Cardiac septum (tissue), 1 donor: Measurements from ENCODE around the gene RNF128. TPM values are rescaled to one million over a fixed set of nuclear protein-coding genes. Genes with fewer than 3 reads are reported as not detected.

ENCODE experiments used
- DNase-seq: peaks from one replicate; pipeline ENCODE4 v3.0.0-alpha.2; 2020; ENCODE audit warnings: low spot score
- intact Hi-C: fragments of 100-400 bp; cut with DNase I; formaldehyde crosslinking; loops from one replicate; pipeline ENCODE4 v1.14.0; 2022
- long read RNA-seq: library from polyadenylated mRNA; unstranded; transcript quantifications from one replicate; pipeline ENCODE4 v2.0.0, GENCODE V29; 2021
- total RNA-seq: library from RNA; stranded (reverse); fragmentation: NEBNext Ultra II Directional; extraction: Animal tissue kit (Norgen Biotek cat#: 25700); gene quantifications from one replicate; pipeline ENCODE4 v1.2.1, GENCODE V29; 2021
- donor health status: DM: no; HTN: no; CAD: no.

RNF128 gene
- 0.32 TPM for total RNA-seq
- long read RNA-seq, partial matches to known transcripts: 1 of 1 reads
- long read RNA-seq, other reads (novel, unspliced or antisense): 0 of 1 reads

GRCh38 chrX:106726485-106727437, at the start of gene RNF128:
Gene RNF128, plus strand, starts transcription at chrX:106726701. Its CDS starts 213 bp downstream, at chrX:106726914.
- intact Hi-C loops: no loop called here
- DNase-seq: no peak

- no peak for DNase-seq
- intact Hi-C loops: no loop called here
Measured at GRCh38 chrX:106680716-106681115, 45.8 kb upstream of the RNF128 start.

GRCh38 chrX:106684207-106684606, 42.3 kb upstream of the RNF128 start:
- intact Hi-C loops: no loop called here
- no peak for DNase-seq

- no peak for DNase-seq
- intact Hi-C loops: no loop called here
Measured at GRCh38 chrX:106692425-106693065, 34.0 kb upstream of the RNF128 start.

GRCh38 chrX:106696502-106696901, 30.0 kb upstream of the RNF128 start:
- intact Hi-C loops: no loop called here
- DNase-seq: no peak

GRCh38 chrX:106698693-106699092, 27.8 kb upstream of the RNF128 start:
- intact Hi-C loops: no loop called here
- DNase-seq: no peak

- intact Hi-C loops: no loop called here
- no peak for DNase-seq
Measured at GRCh38 chrX:106702636-106703035, 23.9 kb upstream of the RNF128 start.

- DNase-seq: no peak
Measured at GRCh38 chrX:106706466-106706865, 20.0 kb upstream of the RNF128 start.

GRCh38 chrX:106707771-106708454, 18.6 kb upstream of the RNF128 start:
- intact Hi-C loops: no loop called here
- no peak for DNase-seq

More at GRCh38 chrX:106706466-106706865, 20.0 kb upstream of the RNF128 start:
- intact Hi-C loops: no loop called here

GRCh38 chrX:106710771-106711170, 15.7 kb upstream of the RNF128 start:
- no peak for DNase-seq
- intact Hi-C loops: no loop called here

- DNase-seq: no peak
- intact Hi-C loops: no loop called here
Measured at GRCh38 chrX:106711375-106711774, 15.1 kb upstream of the RNF128 start.

GRCh38 chrX:106716004-106716403, 10.5 kb upstream of the RNF128 start:
- intact Hi-C loops: no loop called here
- no peak for DNase-seq

- DNase-seq: no peak
- intact Hi-C loops: no loop called here
Measured at GRCh38 chrX:106716463-106716862, 10.0 kb upstream of the RNF128 start.

GRCh38 chrX:106718709-106719108, 7.8 kb upstream of the RNF128 start:
- no peak for DNase-seq
- intact Hi-C loops: no loop called here

- intact Hi-C loops: no loop called here
- DNase-seq: no peak
Measured at GRCh38 chrX:106725931-106726330, 570 bp upstream of the RNF128 start.

GRCh38 chrX:106728337-106728736, 1.8 kb downstream of the RNF128 start:
- DNase-seq: no peak
- intact Hi-C loops: no loop called here

- intact Hi-C loops: no loop called here
- DNase-seq: no peak
Measured at GRCh38 chrX:106730401-106730800, 3.9 kb downstream of the RNF128 start.

- no peak for DNase-seq
- intact Hi-C loops: no loop called here
Measured at GRCh38 chrX:106731590-106731989, 5.1 kb downstream of the RNF128 start.

GRCh38 chrX:106734827-106735226, 8.3 kb downstream of the RNF128 start:
- intact Hi-C loops: no loop called here
- DNase-seq: no peak

- intact Hi-C loops: no loop called here
- DNase-seq: no peak
Measured at GRCh38 chrX:106740193-106740780, 13.8 kb downstream of the RNF128 start.
